ENCODE data around the gene ARHGAP45.

The ARHGAP45 gene

GRCh38 chr19:1103708-1104310, 36.8 kb downstream of the ARHGAP45 start, which contains the start of gene GPX4:
TSS of gene GPX4 (plus strand) at chr19:1103994. CDS start at chr19:1104044, 50 bp downstream.
- FAIRE-seq = no peak
- peak; percentile 95 for DNase-seq (ENCODE audit: low spot score)

GRCh38 chr19:1104311-1105007, 37.5 kb downstream of the ARHGAP45 start:
- DNase-seq (ENCODE audit: low spot score) (peak; percentile 59), FAIRE-seq (no peak)

GRCh38 chr19:1105008-1105872, 38.3 kb downstream of the ARHGAP45 start:
- FAIRE-seq (no peak), DNase-seq (ENCODE audit: low spot score) (no peak)

- no peak for DNase-seq (ENCODE audit: low spot score)
- no peak for FAIRE-seq
Measured at GRCh38 chr19:1105873-1106840, 39.2 kb downstream of the ARHGAP45 start.

- FAIRE-seq (no peak), DNase-seq (ENCODE audit: low spot score) (no peak)
Measured at GRCh38 chr19:1106841-1107660, 40.1 kb downstream of the ARHGAP45 start.

- DNase-seq (ENCODE audit: low spot score) (no peak), FAIRE-seq (no peak)
Measured at GRCh38 chr19:1107661-1108261, 40.8 kb downstream of the ARHGAP45 start.

- FAIRE-seq (no peak), DNase-seq (ENCODE audit: low spot score) (no peak)
Measured at GRCh38 chr19:1108291-1109031, 41.5 kb downstream of the ARHGAP45 start.

GRCh38 chr19:1109032-1109551, 42.1 kb downstream of the ARHGAP45 start:
- no peak for FAIRE-seq
- no peak for DNase-seq (ENCODE audit: low spot score)

- DNase-seq (ENCODE audit: low spot score) = no peak
- FAIRE-seq = no peak
Measured at GRCh38 chr19:1109697-1110671, 43.0 kb downstream of the ARHGAP45 start.

- FAIRE-seq (no peak), DNase-seq (ENCODE audit: low spot score) (no peak)
Measured at GRCh38 chr19:1110809-1111640, 44.1 kb downstream of the ARHGAP45 start.

- no peak for FAIRE-seq
- no peak for DNase-seq (ENCODE audit: low spot score)
Measured at GRCh38 chr19:1111641-1112267, 44.8 kb downstream of the ARHGAP45 start.

- FAIRE-seq (no peak), DNase-seq (ENCODE audit: low spot score) (no peak)
Measured at GRCh38 chr19:1112268-1113029, 45.5 kb downstream of the ARHGAP45 start.

GRCh38 chr19:1113030-1113985, 46.3 kb downstream of the ARHGAP45 start:
- peak; percentile 72 for DNase-seq (ENCODE audit: low spot score)
- FAIRE-seq = no peak

GRCh38 chr19:1113986-1114483, 47.1 kb downstream of the ARHGAP45 start:
- DNase-seq (ENCODE audit: low spot score) = no peak
- FAIRE-seq = no peak

All from urothelium cell line (cell line).